ENCODE measurements around the gene RASA3. TPM values are rescaled to one million over a fixed set of nuclear protein-coding genes. Genes with fewer than 3 reads are reported as not detected.

Gene RASA3
- total RNA-seq, 2 experiments from 2014 or later = 36.9 to 39.3 TPM

GRCh38 chr13:113953561-113953960 is 178.9 kb downstream of the RASA3 start:
- ChIA-PET CTCF (no interaction called here), POLR2A (interaction anchor here (0.6 kb wide), 2 partner anchors 8 to 308 kb away, joined by 3 read pairs; no protein-coding TSS in a partner anchor)
- peaks cover 2% of the 10 kb centered on the region for H3K36me3 Mint-ChIP-seq (ENCODE audit: low read depth)
- peaks cover 3% of the 10 kb centered on the region for H3K9me3 Mint-ChIP-seq (ENCODE audit: insufficient read depth)
- peaks cover 4% of the 10 kb centered on the region for H3K4me1 Mint-ChIP-seq (ENCODE audit: low read depth)
- ATAC-seq = no peak
- no peak overlapping the region for H3K27ac Mint-ChIP-seq
- no peaks in the 10 kb centered on the region for H3K27me3 Mint-ChIP-seq (ENCODE audit: low read depth)
- no peak overlapping the region for H3K4me3 Mint-ChIP-seq
- DNase-seq = no peak

GRCh38 chr13:113952983-113953520 is 179.4 kb downstream of the RASA3 start:
- no peak overlapping the region for H3K4me3 Mint-ChIP-seq
- no peak for DNase-seq
- no peak overlapping the region for H3K27ac Mint-ChIP-seq
- H3K4me1 Mint-ChIP-seq (ENCODE audit: low read depth) = peaks cover 4% of the 10 kb centered on the region
- peaks cover 2% of the 10 kb centered on the region for H3K36me3 Mint-ChIP-seq (ENCODE audit: low read depth)
- no peak for ATAC-seq
- H3K9me3 Mint-ChIP-seq (ENCODE audit: insufficient read depth) = no peaks in the 10 kb centered on the region
- ChIA-PET CTCF (no interaction called here), POLR2A (interaction anchor here (0.6 kb wide), 2 partner anchors 8 to 307 kb away, joined by 3 read pairs; no protein-coding TSS in a partner anchor)
- H3K27me3 Mint-ChIP-seq (ENCODE audit: low read depth) = no peaks in the 10 kb centered on the region

DNA sequence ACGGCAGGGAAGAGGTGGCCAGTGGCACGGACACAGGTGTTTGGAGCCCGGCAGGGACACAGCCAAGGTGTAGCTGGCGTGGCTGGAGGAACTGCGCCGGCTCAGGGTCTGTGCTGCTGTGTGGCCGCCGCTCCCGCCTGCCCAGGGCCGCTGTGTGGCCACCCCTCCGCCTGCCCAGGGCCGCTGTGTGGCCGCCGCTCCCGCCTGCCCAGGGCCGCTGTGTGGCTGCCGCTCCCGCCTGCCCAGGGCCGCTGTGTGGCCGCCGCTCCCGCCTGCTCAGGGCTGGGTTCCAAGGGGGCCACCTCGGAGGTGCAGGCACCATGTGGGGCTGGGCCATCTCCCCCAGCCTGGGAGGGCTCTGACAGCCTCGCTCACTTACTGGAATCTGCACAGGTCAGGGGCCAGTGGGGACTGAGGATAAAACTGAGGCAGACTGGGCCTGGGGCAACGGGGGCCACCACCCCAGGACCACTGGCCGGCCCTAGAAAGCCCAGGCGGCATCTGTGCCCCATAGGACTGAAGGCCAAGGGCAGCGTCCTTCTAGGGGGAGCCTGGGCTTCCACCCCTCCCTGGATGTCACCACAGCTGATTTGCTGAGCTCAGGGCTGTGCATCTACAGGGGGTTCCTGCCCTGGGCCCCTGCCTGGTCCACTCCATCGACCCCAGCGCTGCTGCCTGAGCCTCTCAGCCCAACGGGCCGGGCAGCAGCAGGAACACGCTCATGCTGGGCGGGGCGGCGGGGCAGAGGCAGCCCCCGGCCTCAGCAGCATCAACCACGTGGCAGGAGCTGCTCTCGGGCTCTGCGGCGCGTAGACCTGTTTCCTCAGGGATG is 180.1 kb downstream of the RASA3 start:
- peaks cover 4% of the 10 kb centered on the region for H3K4me1 Mint-ChIP-seq (ENCODE audit: low read depth)
- CTCF ChIA-PET = no interaction called here
- no peak overlapping the region for H3K27ac Mint-ChIP-seq
- no peak overlapping the region for H3K4me3 Mint-ChIP-seq
- POLR2A ChIA-PET = no interaction called here
- no peaks in the 10 kb centered on the region for H3K9me3 Mint-ChIP-seq (ENCODE audit: insufficient read depth)
- ATAC-seq (no peak), DNase-seq (no peak)
- no peaks in the 10 kb centered on the region for H3K27me3 Mint-ChIP-seq (ENCODE audit: low read depth)
- peaks cover 2% of the 10 kb centered on the region for H3K36me3 Mint-ChIP-seq (ENCODE audit: low read depth)

GRCh38 chr13:113951246-113951999 is 181.0 kb downstream of the RASA3 start:
- Mint-ChIP-seq H3K4me1 (ENCODE audit: low read depth) (peaks cover 4% of the 10 kb centered on the region), H3K27ac (no peak overlapping the region), H3K9me3 (ENCODE audit: insufficient read depth) (no peaks in the 10 kb centered on the region), H3K27me3 (ENCODE audit: low read depth) (no peaks in the 10 kb centered on the region), H3K4me3 (no peak overlapping the region), H3K36me3 (ENCODE audit: low read depth) (peaks cover 2% of the 10 kb centered on the region)
- ChIA-PET CTCF (no interaction called here), POLR2A (no interaction called here)
- ATAC-seq (peak; percentile 86), DNase-seq (peak; percentile 65)

GRCh38 chr13:113950451-113951245 is 181.8 kb downstream of the RASA3 start:
- Mint-ChIP-seq H3K36me3 (ENCODE audit: low read depth) (peaks cover 2% of the 10 kb centered on the region), H3K27me3 (ENCODE audit: low read depth) (no peaks in the 10 kb centered on the region), H3K27ac (no peak overlapping the region), H3K4me3 (no peak overlapping the region), H3K4me1 (ENCODE audit: low read depth) (peaks cover 4% of the 10 kb centered on the region), H3K9me3 (ENCODE audit: insufficient read depth) (no peaks in the 10 kb centered on the region)
- ATAC-seq = no peak
- ChIA-PET CTCF (no interaction called here), POLR2A (no interaction called here)
- no peak for DNase-seq

- DNase-seq = no peak
- H3K4me1 Mint-ChIP-seq (ENCODE audit: low read depth) = peaks cover 4% of the 10 kb centered on the region
- no peak for ATAC-seq
- no peak overlapping the region for H3K27ac Mint-ChIP-seq
- H3K4me3 Mint-ChIP-seq = no peak overlapping the region
- H3K27me3 Mint-ChIP-seq (ENCODE audit: low read depth) = no peaks in the 10 kb centered on the region
- CTCF ChIA-PET = no interaction called here
- no peaks in the 10 kb centered on the region for H3K9me3 Mint-ChIP-seq (ENCODE audit: insufficient read depth)
- POLR2A ChIA-PET = no interaction called here
- no peaks in the 10 kb centered on the region for H3K36me3 Mint-ChIP-seq (ENCODE audit: low read depth)
These were observed 182.9 kb downstream of the RASA3 start for GRCh38 chr13:113949546-113949945.

GRCh38 chr13:113948034-113948742 is 184.2 kb downstream of the RASA3 start:
- Mint-ChIP-seq H3K36me3 (ENCODE audit: low read depth) (no peaks in the 10 kb centered on the region), H3K4me3 (no peak overlapping the region), H3K27ac (no peak overlapping the region), H3K27me3 (ENCODE audit: low read depth) (no peaks in the 10 kb centered on the region), H3K9me3 (ENCODE audit: insufficient read depth) (no peaks in the 10 kb centered on the region), H3K4me1 (ENCODE audit: low read depth) (peaks cover 4% of the 10 kb centered on the region)
- CTCF ChIA-PET = no interaction called here
- DNase-seq = no peak
- no peak for ATAC-seq
- POLR2A ChIA-PET = no interaction called here

- no peak overlapping the region for H3K27ac Mint-ChIP-seq
- peaks cover 4% of the 10 kb centered on the region for H3K4me1 Mint-ChIP-seq (ENCODE audit: low read depth)
- H3K36me3 Mint-ChIP-seq (ENCODE audit: low read depth) = no peaks in the 10 kb centered on the region
- ATAC-seq = no peak
- no peaks in the 10 kb centered on the region for H3K27me3 Mint-ChIP-seq (ENCODE audit: low read depth)
- H3K4me3 Mint-ChIP-seq = no peak overlapping the region
- ChIA-PET POLR2A (no interaction called here), CTCF (interaction anchor here (0.9 kb wide), 1 partner anchor 14 kb away, joined by 3 read pairs; no protein-coding TSS in a partner anchor)
- DNase-seq = no peak
- no peaks in the 10 kb centered on the region for H3K9me3 Mint-ChIP-seq (ENCODE audit: insufficient read depth)
These were observed 185.0 kb downstream of the RASA3 start for GRCh38 chr13:113947311-113948033.

GRCh38 chr13:113946409-113947181 is 185.8 kb downstream of the RASA3 start:
- POLR2A ChIA-PET = no interaction called here
- CTCF ChIA-PET = interaction anchor here (0.9 kb wide), 1 partner anchor 15 kb away, joined by 3 read pairs; no protein-coding TSS in a partner anchor
- ATAC-seq = no peak
- Mint-ChIP-seq H3K9me3 (ENCODE audit: insufficient read depth) (no peaks in the 10 kb centered on the region), H3K27ac (no peak overlapping the region), H3K27me3 (ENCODE audit: low read depth) (no peaks in the 10 kb centered on the region), H3K4me1 (ENCODE audit: low read depth) (peaks cover 4% of the 10 kb centered on the region), H3K4me3 (no peak overlapping the region), H3K36me3 (ENCODE audit: low read depth) (no peaks in the 10 kb centered on the region)
- DNase-seq = no peak

DNA sequence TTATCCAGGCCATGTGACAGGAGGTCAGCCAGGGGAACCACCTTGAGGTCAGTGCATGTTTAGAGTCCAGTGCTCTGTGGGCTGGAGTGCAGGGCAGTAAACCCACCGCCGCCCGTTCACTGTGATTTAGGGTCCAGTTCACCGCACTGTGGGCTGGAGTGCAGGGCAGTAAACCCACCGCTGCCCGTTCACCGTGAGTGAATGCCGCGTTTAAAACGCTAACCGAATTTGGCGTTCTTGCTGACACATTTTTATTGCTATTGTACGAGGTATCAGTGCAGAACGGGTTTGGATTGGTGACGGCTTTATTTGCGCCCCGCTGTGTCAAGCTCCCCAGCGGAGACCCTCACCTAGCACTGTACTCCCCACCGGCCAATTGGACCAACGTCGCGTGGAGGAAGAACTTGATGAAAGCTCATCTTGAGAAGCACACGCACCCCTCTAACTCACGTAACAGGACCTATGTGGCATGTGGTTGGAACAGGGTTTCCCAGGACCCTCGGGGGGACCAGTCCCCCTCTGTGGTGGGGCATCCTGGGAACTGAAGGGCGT is 186.5 kb downstream of the RASA3 start:
- Mint-ChIP-seq H3K27me3 (ENCODE audit: low read depth) (no peaks in the 10 kb centered on the region), H3K27ac (no peak overlapping the region), H3K4me3 (no peak overlapping the region), H3K4me1 (ENCODE audit: low read depth) (no peaks in the 10 kb centered on the region), H3K36me3 (ENCODE audit: low read depth) (no peaks in the 10 kb centered on the region), H3K9me3 (ENCODE audit: insufficient read depth) (no peaks in the 10 kb centered on the region)
- CTCF ChIA-PET = no interaction called here
- DNase-seq = no peak
- ATAC-seq = no peak
- POLR2A ChIA-PET = no interaction called here

Data from activated CD8-positive, alpha-beta T cell treated with anti-CD3 and anti-CD28 coated beads, Interleukin-2, amount 10 ng/mL, durations not matched to agents 7 days and 5 days (primary cell).